Measurements from ENCODE around the gene AMPD2. TPM values are rescaled to one million over a fixed set of nuclear protein-coding genes. Genes with fewer than 3 reads are reported as not detected.

Gene AMPD2
- polyA plus RNA-seq = 10 to 100 TPM; 15.7 to 16.3 TPM

DNA sequence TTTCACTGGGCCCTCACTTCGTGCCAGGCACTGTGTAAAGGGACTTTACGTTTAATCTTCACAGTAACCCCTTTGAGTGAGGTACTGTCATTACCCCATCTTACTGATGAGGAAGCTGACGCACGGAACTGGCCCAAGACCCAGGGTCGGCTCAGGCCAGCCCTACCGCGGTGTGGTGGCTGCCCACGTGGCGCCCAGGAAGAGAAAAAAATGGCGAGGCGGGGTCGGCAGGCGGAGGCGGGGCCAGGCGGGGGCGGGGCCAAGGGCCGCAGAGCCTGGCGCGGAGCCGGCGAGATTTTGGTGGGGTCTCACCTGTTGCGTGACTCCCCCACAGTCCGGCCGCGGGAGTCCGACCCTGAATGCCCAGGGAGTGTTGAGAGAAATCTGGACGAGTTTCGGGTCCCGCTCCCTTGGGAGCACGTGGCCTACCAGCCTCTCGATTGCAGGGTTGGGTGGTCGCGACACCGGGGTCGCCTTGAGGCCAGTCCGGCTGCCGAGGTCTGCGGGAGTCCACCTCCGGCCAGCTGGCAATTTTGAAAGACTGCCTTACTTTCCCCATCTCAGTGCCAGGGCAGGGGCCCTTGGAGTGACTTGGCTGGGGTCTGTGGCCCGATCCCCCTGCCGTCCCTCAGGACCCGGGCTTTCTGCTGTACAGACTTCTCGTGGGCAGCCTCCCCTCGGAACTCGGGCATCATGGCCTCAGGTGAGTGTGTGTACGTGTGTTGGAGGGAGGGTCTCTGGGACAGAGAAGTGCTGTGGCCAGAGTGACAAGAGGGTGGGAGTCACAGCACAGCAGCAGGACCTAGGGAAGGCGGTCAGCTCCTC lies at the start of gene AMPD2, which contains the start of gene GNAT2:
Gene AMPD2, plus strand, starts transcription at position 262 of the 825 bp plus-strand sequence. CDS start 1,339 bp downstream, outside the sequence.
Gene GNAT2, minus strand, starts transcription at position 41 of the 825 bp plus-strand sequence. CDS start 6,746 bp downstream, outside the sequence.
- peaks cover 12 to 19% of the 10 kb centered on the region in 2 donors for H3K4me1 ChIP-seq (ENCODE audit: control insufficient read depth in 2 of 2, insufficient read depth in 2 of 2, low read length in 1 of 2)
- no peaks in the 10 kb centered on the region for H3K9me3 ChIP-seq (ENCODE audit: control insufficient read depth in 2 of 2, insufficient read depth in 1 of 2, low read depth in 1 of 2, low read length in 1 of 2)
- no peaks in the 10 kb centered on the region for H3K27me3 ChIP-seq (ENCODE audit: control insufficient read depth in 1 of 2, insufficient read depth in 2 of 2, low read length in 2 of 2)
- peak within 1 kb of the TSS; percentile 63 to 67 for H3K4me3 ChIP-seq (ENCODE audit: low read depth in 1 of 2, low read length in 2 of 2)
- no peaks in the 10 kb centered on the region for H3K36me3 ChIP-seq (ENCODE audit: control insufficient read depth in 2 of 2, insufficient read depth in 2 of 2, low read length in 1 of 2)
- 1% methylated on average over 47 of the region's 47 CpGs for WGBS, 2 donors
- peak within 1 kb of the TSS; percentile 69 to 82 for H3K27ac ChIP-seq (ENCODE audit: low read depth in 2 of 2, low read length in 1 of 2)

DNA sequence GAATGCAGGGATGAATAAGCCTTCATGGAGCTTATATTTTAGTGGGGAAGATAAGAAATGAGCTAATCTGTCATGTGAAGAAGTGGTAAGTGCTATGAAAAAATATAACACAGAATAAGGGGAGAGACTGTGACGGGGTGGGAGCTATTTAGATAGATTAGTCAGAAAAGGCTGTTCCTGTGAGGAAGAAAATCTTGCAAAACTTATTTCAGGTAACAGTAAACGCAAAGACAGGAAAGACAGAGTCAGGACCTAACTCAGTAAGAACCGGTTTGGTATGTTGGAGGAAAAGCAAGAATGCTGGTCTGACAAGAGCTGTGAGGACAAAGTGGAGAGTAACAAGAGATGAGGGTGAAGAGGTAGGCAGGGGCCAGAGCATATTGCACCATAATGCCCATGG lies 49.2 kb upstream of the AMPD2 start:
- Histone ChIP-seq H3K4me1 (ENCODE audit: control insufficient read depth in 2 of 2, insufficient read depth in 2 of 2, low read length in 1 of 2) (no peaks in the 10 kb centered on the region), H3K36me3 (ENCODE audit: control insufficient read depth in 2 of 2, insufficient read depth in 2 of 2, low read length in 1 of 2) (no peaks in the 10 kb centered on the region), H3K9me3 (ENCODE audit: control insufficient read depth in 2 of 2, insufficient read depth in 1 of 2, low read depth in 1 of 2, low read length in 1 of 2) (no peaks in the 10 kb centered on the region), H3K27me3 (ENCODE audit: control insufficient read depth in 1 of 2, insufficient read depth in 2 of 2, low read length in 2 of 2) (no peaks in the 10 kb centered on the region), H3K4me3 (ENCODE audit: low read depth in 1 of 2, low read length in 2 of 2) (no peak overlapping the region), H3K27ac (ENCODE audit: low read depth in 2 of 2, low read length in 1 of 2) (no peak overlapping the region)
- WGBS, 2 donors = 28 to 45% methylated on average over 3 of the region's 3 CpGs

DNA sequence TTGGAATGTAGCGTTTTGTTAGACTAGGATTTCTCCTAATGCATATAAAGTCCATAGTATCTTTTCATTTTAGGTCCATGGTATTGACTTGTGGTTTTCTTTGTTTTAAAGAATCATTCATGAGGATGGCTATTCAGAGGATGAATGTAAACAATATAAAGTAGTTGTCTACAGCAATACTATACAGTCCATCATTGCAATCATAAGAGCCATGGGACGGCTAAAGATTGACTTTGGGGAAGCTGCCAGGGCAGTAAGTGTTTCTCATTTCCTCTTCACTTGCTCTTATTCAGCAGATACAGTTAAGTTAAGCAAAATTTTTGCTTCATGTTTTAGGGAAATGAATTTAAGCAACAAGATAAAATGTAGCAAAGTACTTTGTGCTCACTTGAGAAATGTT lies 45.9 kb upstream of the AMPD2 start:
- Histone ChIP-seq H3K4me1 (ENCODE audit: control insufficient read depth in 2 of 2, insufficient read depth in 2 of 2, low read length in 1 of 2) (no peaks in the 10 kb centered on the region), H3K9me3 (ENCODE audit: control insufficient read depth in 2 of 2, insufficient read depth in 1 of 2, low read depth in 1 of 2, low read length in 1 of 2) (no peaks in the 10 kb centered on the region), H3K36me3 (ENCODE audit: control insufficient read depth in 2 of 2, insufficient read depth in 2 of 2, low read length in 1 of 2) (no peaks in the 10 kb centered on the region), H3K27ac (ENCODE audit: low read depth in 2 of 2, low read length in 1 of 2) (no peak overlapping the region), H3K27me3 (ENCODE audit: control insufficient read depth in 1 of 2, insufficient read depth in 2 of 2, low read length in 2 of 2) (no peaks in the 10 kb centered on the region), H3K4me3 (ENCODE audit: low read depth in 1 of 2, low read length in 2 of 2) (no peak overlapping the region)
- 72 to 74% methylated on average over 2 of the region's 2 CpGs for WGBS, 2 donors

DNA sequence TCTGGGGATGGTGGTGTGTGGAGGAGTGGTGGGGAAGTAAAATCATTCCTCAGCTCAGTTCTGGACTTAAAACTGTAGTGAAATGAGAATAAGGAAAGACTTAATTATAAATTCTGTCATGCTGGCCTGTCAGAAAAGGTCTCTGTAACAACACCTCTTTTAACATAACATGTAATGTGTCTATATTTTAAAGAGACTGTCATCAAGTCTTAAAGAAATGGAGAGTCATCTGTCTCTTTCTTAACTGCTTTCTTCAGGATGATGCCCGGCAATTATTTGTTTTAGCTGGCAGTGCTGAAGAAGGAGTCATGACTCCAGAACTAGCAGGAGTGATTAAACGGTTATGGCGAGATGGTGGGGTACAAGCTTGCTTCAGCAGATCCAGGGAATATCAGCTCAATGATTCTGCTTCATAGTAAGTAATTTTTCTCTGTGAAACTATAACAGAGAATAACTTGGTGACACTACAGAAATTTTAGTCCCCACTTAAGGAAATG lies 40.6 kb upstream of the AMPD2 start:
- no peaks in the 10 kb centered on the region for H3K9me3 ChIP-seq (ENCODE audit: control insufficient read depth in 2 of 2, insufficient read depth in 1 of 2, low read depth in 1 of 2, low read length in 1 of 2)
- no peak overlapping the region for H3K27ac ChIP-seq (ENCODE audit: low read depth in 2 of 2, low read length in 1 of 2)
- no peak overlapping the region for H3K4me3 ChIP-seq (ENCODE audit: low read depth in 1 of 2, low read length in 2 of 2)
- H3K36me3 ChIP-seq (ENCODE audit: control insufficient read depth in 2 of 2, insufficient read depth in 2 of 2, low read length in 1 of 2) = peaks cover 2 to 3% of the 10 kb centered on the region in 2 donors
- 72 to 73% methylated on average over 3 of the region's 3 CpGs for WGBS, 2 donors
- H3K4me1 ChIP-seq (ENCODE audit: control insufficient read depth in 2 of 2, insufficient read depth in 2 of 2, low read length in 1 of 2) = no peaks in the 10 kb centered on the region
- no peaks in the 10 kb centered on the region for H3K27me3 ChIP-seq (ENCODE audit: control insufficient read depth in 1 of 2, insufficient read depth in 2 of 2, low read length in 2 of 2)

DNA sequence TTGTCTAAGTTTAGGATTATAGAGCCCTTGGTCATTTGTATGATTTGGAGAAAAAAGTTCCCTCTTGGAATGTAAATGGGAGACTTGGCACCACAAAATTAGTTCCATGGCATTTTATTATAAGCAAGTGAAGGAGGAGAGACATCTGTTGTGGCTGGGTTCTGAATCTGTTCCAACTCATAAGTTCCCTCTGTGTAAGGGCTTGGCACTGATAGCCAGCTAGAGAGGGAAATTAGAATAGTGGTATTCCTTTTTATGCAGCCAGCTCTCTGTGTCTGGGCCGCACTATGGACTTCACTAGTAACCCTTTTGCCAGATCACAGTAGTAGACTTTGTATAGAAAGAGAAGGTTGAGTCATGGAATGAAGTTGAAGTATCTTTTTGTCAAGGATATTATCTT lies 40.1 kb upstream of the AMPD2 start:
- Histone ChIP-seq H3K27me3 (ENCODE audit: control insufficient read depth in 1 of 2, insufficient read depth in 2 of 2, low read length in 2 of 2) (no peaks in the 10 kb centered on the region), H3K4me1 (ENCODE audit: control insufficient read depth in 2 of 2, insufficient read depth in 2 of 2, low read length in 1 of 2) (no peaks in the 10 kb centered on the region), H3K36me3 (ENCODE audit: control insufficient read depth in 2 of 2, insufficient read depth in 2 of 2, low read length in 1 of 2) (peaks cover 2 to 3% of the 10 kb centered on the region in 2 donors), H3K27ac (ENCODE audit: low read depth in 2 of 2, low read length in 1 of 2) (no peak overlapping the region), H3K9me3 (ENCODE audit: control insufficient read depth in 2 of 2, insufficient read depth in 1 of 2, low read depth in 1 of 2, low read length in 1 of 2) (no peaks in the 10 kb centered on the region), H3K4me3 (ENCODE audit: low read depth in 1 of 2, low read length in 2 of 2) (no peak overlapping the region)
- 67 to 74% methylated on average over 1 of the region's 1 CpG for WGBS, 2 donors

DNA sequence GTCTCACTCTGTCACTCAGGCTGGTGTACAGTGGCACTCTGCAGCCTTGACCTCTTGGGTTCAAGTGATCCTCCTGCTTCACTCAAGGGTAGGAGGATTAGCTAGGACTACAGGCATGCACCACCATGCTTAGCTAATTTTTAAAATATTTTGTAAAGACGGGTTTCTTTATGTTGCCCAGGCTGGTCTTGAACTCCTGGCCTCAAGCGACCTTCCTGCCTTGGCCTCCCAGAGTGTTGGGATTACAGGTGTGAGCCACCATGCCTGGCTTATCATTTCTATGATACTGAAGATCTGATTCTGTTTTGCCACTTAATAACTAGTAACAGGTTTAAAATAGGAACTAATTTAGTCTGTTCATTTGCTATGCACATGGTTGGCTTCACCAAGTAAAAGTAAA lies 37.6 kb upstream of the AMPD2 start:
- Histone ChIP-seq H3K9me3 (ENCODE audit: control insufficient read depth in 2 of 2, insufficient read depth in 1 of 2, low read depth in 1 of 2, low read length in 1 of 2) (no peaks in the 10 kb centered on the region), H3K27ac (ENCODE audit: low read depth in 2 of 2, low read length in 1 of 2) (no peak overlapping the region), H3K4me3 (ENCODE audit: low read depth in 1 of 2, low read length in 2 of 2) (no peak overlapping the region), H3K27me3 (ENCODE audit: control insufficient read depth in 1 of 2, insufficient read depth in 2 of 2, low read length in 2 of 2) (no peaks in the 10 kb centered on the region), H3K4me1 (ENCODE audit: control insufficient read depth in 2 of 2, insufficient read depth in 2 of 2, low read length in 1 of 2) (no peaks in the 10 kb centered on the region), H3K36me3 (ENCODE audit: control insufficient read depth in 2 of 2, insufficient read depth in 2 of 2, low read length in 1 of 2) (peaks cover 3 to 4% of the 10 kb centered on the region in 2 donors)
- 92 to 94% methylated on average over 2 of the region's 2 CpGs for WGBS, 2 donors

DNA sequence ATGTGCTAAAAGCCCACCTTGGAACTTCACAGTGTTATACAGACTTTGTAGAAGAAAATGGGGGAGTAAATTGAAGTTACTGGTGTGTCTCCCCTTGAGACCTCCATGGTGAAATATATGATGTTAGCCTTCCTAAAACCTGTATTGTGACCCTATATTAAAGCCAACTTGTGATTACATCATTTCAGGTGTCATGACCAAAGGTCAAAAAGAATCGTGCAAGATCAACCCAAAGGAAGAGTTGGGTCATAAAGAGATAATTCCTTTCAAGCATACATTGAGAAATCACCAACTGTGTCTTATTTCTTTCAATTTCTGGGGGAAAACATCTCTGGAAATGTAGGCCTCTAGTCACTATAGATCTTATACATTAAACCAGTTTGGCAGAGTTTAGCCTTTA lies 34.9 kb upstream of the AMPD2 start:
- no peaks in the 10 kb centered on the region for H3K4me1 ChIP-seq (ENCODE audit: control insufficient read depth in 2 of 2, insufficient read depth in 2 of 2, low read length in 1 of 2)
- H3K36me3 ChIP-seq (ENCODE audit: control insufficient read depth in 2 of 2, insufficient read depth in 2 of 2, low read length in 1 of 2) = peaks cover 2 to 3% of the 10 kb centered on the region in 2 donors
- H3K27ac ChIP-seq (ENCODE audit: low read depth in 2 of 2, low read length in 1 of 2) = no peak overlapping the region
- H3K27me3 ChIP-seq (ENCODE audit: control insufficient read depth in 1 of 2, insufficient read depth in 2 of 2, low read length in 2 of 2) = no peaks in the 10 kb centered on the region
- no peak overlapping the region for H3K4me3 ChIP-seq (ENCODE audit: low read depth in 1 of 2, low read length in 2 of 2)
- no peaks in the 10 kb centered on the region for H3K9me3 ChIP-seq (ENCODE audit: control insufficient read depth in 2 of 2, insufficient read depth in 1 of 2, low read depth in 1 of 2, low read length in 1 of 2)
- 70 to 84% methylated on average over 1 of the region's 1 CpG for WGBS, 2 donors

DNA sequence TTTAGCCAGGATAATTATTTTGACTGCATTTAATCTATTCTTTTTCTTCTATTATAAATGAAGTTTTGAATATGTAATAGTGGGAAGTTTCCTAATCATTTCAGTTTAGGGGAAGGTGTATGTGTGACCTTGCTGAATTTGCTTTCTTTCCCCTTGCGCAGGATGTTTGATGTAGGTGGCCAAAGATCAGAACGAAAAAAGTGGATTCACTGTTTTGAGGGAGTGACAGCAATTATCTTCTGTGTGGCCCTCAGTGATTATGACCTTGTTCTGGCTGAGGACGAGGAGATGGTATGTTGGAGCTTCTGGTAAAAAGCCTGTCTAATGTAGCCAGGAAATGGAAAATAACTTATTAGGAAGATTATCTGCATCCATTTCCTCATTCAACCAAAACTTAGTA lies 33.6 kb upstream of the AMPD2 start:
- Histone ChIP-seq H3K27me3 (ENCODE audit: control insufficient read depth in 1 of 2, insufficient read depth in 2 of 2, low read length in 2 of 2) (no peaks in the 10 kb centered on the region), H3K36me3 (ENCODE audit: control insufficient read depth in 2 of 2, insufficient read depth in 2 of 2, low read length in 1 of 2) (peaks cover 2 to 3% of the 10 kb centered on the region in 2 donors)
- 88 to 92% methylated on average over 3 of the region's 3 CpGs for WGBS, 2 donors

DNA sequence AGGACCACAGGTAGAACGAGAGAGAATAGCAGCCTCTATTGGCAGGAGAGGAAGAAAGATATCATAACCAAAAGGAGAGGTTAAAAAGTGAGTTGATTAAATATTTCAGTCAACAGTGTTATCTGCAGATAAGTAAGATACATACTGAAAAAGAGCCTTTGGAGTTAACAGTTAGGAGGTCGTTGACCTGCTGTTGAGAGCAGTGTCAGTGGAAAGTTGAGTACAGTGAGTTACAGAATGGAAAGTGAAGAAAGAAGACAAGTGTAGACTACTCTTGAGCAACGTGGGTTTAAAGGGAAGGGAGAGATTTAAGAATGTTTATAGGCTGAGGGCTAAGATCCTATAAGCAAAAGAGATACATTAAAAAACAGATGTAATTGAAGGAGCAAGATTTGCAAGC lies 30.5 kb upstream of the AMPD2 start:
- H3K27me3 ChIP-seq (ENCODE audit: control insufficient read depth in 1 of 2, insufficient read depth in 2 of 2, low read length in 2 of 2) = no peaks in the 10 kb centered on the region
- WGBS, 2 donors = 64 to 87% methylated on average over 3 of the region's 3 CpGs
- no peaks in the 10 kb centered on the region for H3K9me3 ChIP-seq (ENCODE audit: control insufficient read depth in 2 of 2, insufficient read depth in 1 of 2, low read depth in 1 of 2, low read length in 1 of 2)
- H3K4me1 ChIP-seq (ENCODE audit: control insufficient read depth in 2 of 2, insufficient read depth in 2 of 2, low read length in 1 of 2) = no peaks in the 10 kb centered on the region
- H3K36me3 ChIP-seq (ENCODE audit: control insufficient read depth in 2 of 2, insufficient read depth in 2 of 2, low read length in 1 of 2) = peaks cover 0 to 2% of the 10 kb centered on the region in 2 donors
- H3K27ac ChIP-seq (ENCODE audit: low read depth in 2 of 2, low read length in 1 of 2) = no peak overlapping the region
- H3K4me3 ChIP-seq (ENCODE audit: low read depth in 1 of 2, low read length in 2 of 2) = no peak overlapping the region

More for the DNA sequence above, 33.6 kb upstream of the AMPD2 start:
- Histone ChIP-seq H3K4me1 (ENCODE audit: control insufficient read depth in 2 of 2, insufficient read depth in 2 of 2, low read length in 1 of 2) (no peaks in the 10 kb centered on the region), H3K27ac (ENCODE audit: low read depth in 2 of 2, low read length in 1 of 2) (no peak overlapping the region), H3K4me3 (ENCODE audit: low read depth in 1 of 2, low read length in 2 of 2) (no peak overlapping the region), H3K9me3 (ENCODE audit: control insufficient read depth in 2 of 2, insufficient read depth in 1 of 2, low read depth in 1 of 2, low read length in 1 of 2) (no peaks in the 10 kb centered on the region)

DNA sequence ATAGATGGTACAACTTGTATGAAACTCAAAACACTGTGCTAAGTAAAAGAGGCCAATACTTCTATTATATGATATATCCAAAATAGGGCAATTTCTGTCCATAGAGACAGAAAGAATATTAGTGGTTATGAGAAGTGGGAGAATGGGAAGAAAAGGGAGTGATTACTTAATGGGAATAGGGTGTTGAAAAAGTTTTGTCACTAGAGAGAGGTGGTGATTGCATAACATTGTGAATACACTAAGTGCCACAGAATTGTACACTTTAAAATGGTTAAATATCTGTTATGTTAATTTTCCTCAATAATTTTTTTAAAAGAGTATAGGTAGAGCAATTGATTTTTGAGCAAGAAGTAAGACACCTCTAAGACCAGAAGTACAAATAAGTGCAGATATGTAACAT lies 30.0 kb upstream of the AMPD2 start:
- Histone ChIP-seq H3K9me3 (ENCODE audit: control insufficient read depth in 2 of 2, insufficient read depth in 1 of 2, low read depth in 1 of 2, low read length in 1 of 2) (no peaks in the 10 kb centered on the region), H3K27me3 (ENCODE audit: control insufficient read depth in 1 of 2, insufficient read depth in 2 of 2, low read length in 2 of 2) (no peaks in the 10 kb centered on the region), H3K36me3 (ENCODE audit: control insufficient read depth in 2 of 2, insufficient read depth in 2 of 2, low read length in 1 of 2) (peaks cover 0 to 2% of the 10 kb centered on the region in 2 donors), H3K27ac (ENCODE audit: low read depth in 2 of 2, low read length in 1 of 2) (no peak overlapping the region), H3K4me1 (ENCODE audit: control insufficient read depth in 2 of 2, insufficient read depth in 2 of 2, low read length in 1 of 2) (no peaks in the 10 kb centered on the region), H3K4me3 (ENCODE audit: low read depth in 1 of 2, low read length in 2 of 2) (no peak overlapping the region)

All from esophagus (tissue), 2 donors.